Esophagus squamous epithelium (tissue), 4 donors: ENCODE measurements around the gene JADE1.

ENCODE experiments used
- CTCF ChIP-seq, 6 experiments: fragments of 450-650 bp in 4 of 6; fragments of 200-600 bp in 2 of 6; sonication (generic) in 2 of 6; IDR thresholded peaks; one replicate each; pipeline ENCODE4 v1.5.1; 2016 to 2019; ENCODE audit warnings: antibody characterized with exemption in 6 of 6, mild to moderate bottlenecking in 4 of 6, moderate library complexity in 4 of 6
- POLR2A ChIP-seq, 4 donors: fragments of 450-650 bp; IDR thresholded peaks; one replicate each; pipeline ENCODE4 v1.6.1; 2017; ENCODE audit warnings: antibody characterized with exemption in 4 of 4, mild to moderate bottlenecking in 4 of 4, moderate library complexity in 3 of 4

DNA sequence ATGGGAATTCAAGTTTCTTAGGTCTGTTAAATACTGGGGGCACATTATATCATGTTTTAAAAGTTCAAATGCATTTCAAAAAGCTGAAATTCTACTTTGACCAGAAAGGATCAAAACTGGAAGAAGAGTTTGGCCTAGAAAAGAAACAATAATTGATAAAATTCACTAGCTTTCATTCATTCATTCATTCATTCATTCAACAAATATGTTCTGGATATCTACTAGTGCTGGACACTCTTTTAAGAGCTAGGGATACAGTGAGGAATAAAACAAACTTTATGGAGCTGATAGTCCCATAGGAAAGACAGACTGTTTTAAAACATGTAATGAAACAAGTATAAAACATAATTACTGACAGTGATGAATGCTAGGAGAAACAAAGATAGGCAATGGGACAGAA is 106.0 kb downstream of the JADE1 start:
- TF ChIP-seq CTCF (IDR thresholded peaks at IDR 0.05) (no peak), POLR2A (IDR thresholded peaks at IDR 0.05) (no peak)
